K562 (cell line): ENCODE results near the gene TNFRSF18. TPM values are rescaled to one million over a fixed set of nuclear protein-coding genes. Genes with fewer than 3 reads are reported as not detected.
A peak's percentile ranks its signal among the peaks of the same experiment; 100 is the strongest.

Experiments
- ATAC-seq: fragments of 200-7000 bp; cut with Tn5 transposase; 3 replicates; pipeline ENCODE4 v1.9.1; 2020; ENCODE audit warnings: moderate library complexity
- BruUV-seq: library from RNA; stranded (reverse); fragments of 400-500 nt; replicated peaks from 2 replicates; lab custom pipeline; 2021; lab: Mats Ljungman, UMichigan
- CTCF ChIA-PET: fragments of 300-600 bp; formaldehyde crosslinking; extraction: SDS; loops from one replicate; lab custom pipeline; 2021; ENCODE audit warnings: low intra/inter-chr PET ratio; lab: Yijun Ruan, JAX
- POLR2A ChIA-PET: fragments of 300-600, 350-650 bp; sonication (Branson Sonifier 250); formaldehyde crosslinking; extraction: SDS; loops from one replicate; lab custom pipeline; 2021; ENCODE audit warnings: antibody characterized with exemption, inconsistent platforms; lab: Yijun Ruan, JAX
- DNase-seq, 4 experiments: peaks; one replicate each; pipeline versions ENCODE4 v3.0.0 to v3.0.0-alpha.2; 2011 to 2018; ENCODE audit warnings: low spot score in 3 of 4, mixed read lengths in 3 of 4; ENCODE audit errors: extremely low read depth in 1 of 4
- FAIRE-seq: peaks from 2 replicates; lab custom pipeline; 2011; peaks lifted over from hg19 to GRCh38; lab: Jason Lieb, UNC
- H2AFZ ChIP-seq: 2 replicates; pipeline ENCODE4 v1.6.0; 2011; ENCODE audit warnings: low read depth, low read length, control low read depth, inconsistent platforms
- H3K27ac ChIP-seq: fragments of 200-600 bp; 3 replicates; pipeline ENCODE4 v1.8.0; 2011; ENCODE audit warnings: low read depth, mild to moderate bottlenecking, control low read depth, inconsistent platforms, low read length, moderate library complexity, mixed read lengths; ENCODE audit errors: extremely low read depth
- H3K27me3 ChIP-seq, 2 experiments: fragments of 300-600 bp in 1 of 2; 2 replicates in 1 of 2; 3 replicates in 1 of 2; pipeline versions ENCODE4 v1.6.0 to v1.8.0; 2011; ENCODE audit warnings: inconsistent platforms in 2 of 2, low read length in 2 of 2, mild to moderate bottlenecking in 1 of 2, mixed read lengths in 1 of 2, moderate library complexity in 1 of 2; ENCODE audit not compliant: control insufficient read depth in 2 of 2, insufficient read depth in 2 of 2
- H3K36me3 ChIP-seq: fragments of 300-600 bp; 3 replicates; pipeline ENCODE4 v1.8.0; 2011; ENCODE audit warnings: mild to moderate bottlenecking, low read length, inconsistent platforms; ENCODE audit not compliant: control insufficient read depth, insufficient read depth
- H3K4me1 ChIP-seq, 2 experiments: fragments of 200-600 bp in 1 of 2; replicated peaks in 1 of 2; 2 replicates in 1 of 2; 3 replicates in 1 of 2; pipeline versions ENCODE4 v1.5.1 to v1.8.0; 2011; ENCODE audit warnings: inconsistent platforms in 2 of 2, low read length in 2 of 2, mild to moderate bottlenecking in 1 of 2, mixed read lengths in 1 of 2, moderate library complexity in 1 of 2; ENCODE audit not compliant: control insufficient read depth in 2 of 2, insufficient read depth in 2 of 2
- H3K4me2 ChIP-seq: 2 replicates; pipeline ENCODE4 v1.6.1; 2011; ENCODE audit warnings: low read length, control low read depth, inconsistent platforms, mixed read lengths; ENCODE audit not compliant: insufficient read depth
- H3K4me3 ChIP-seq: fragments of 200-600 bp; sonication (generic), shearing (Covaris generic); 2 replicates; pipeline ENCODE4 v1.5.1; 2016; ENCODE audit warnings: control low read depth, inconsistent platforms
- H3K79me2 ChIP-seq: fragments of 200-600 bp; 3 replicates; pipeline ENCODE4 v1.8.0; 2011; ENCODE audit warnings: low read length, inconsistent platforms; ENCODE audit not compliant: control insufficient read depth, insufficient read depth
- H3K9ac ChIP-seq, 2 experiments: 2 replicates each; pipeline versions ENCODE4 v1.6.0 to v1.6.1; 2011; ENCODE audit warnings: low read depth in 2 of 2, low read length in 2 of 2, control low read depth in 1 of 2, inconsistent platforms in 1 of 2, mild to moderate bottlenecking in 1 of 2, mixed read lengths in 1 of 2; ENCODE audit not compliant: insufficient read depth in 1 of 2
- H3K9me1 ChIP-seq: one replicate; pipeline ENCODE4 v1.6.0; 2011; ENCODE audit warnings: inconsistent platforms, mild to moderate bottlenecking, low read length, moderate library complexity; ENCODE audit not compliant: control insufficient read depth, insufficient read depth
- H3K9me3 ChIP-seq: replicated peaks from 2 replicates; pipeline ENCODE4 v1.5.1; 2011; ENCODE audit warnings: low read depth, low read length, inconsistent platforms; ENCODE audit not compliant: control insufficient read depth, insufficient read depth
- H4K20me1 ChIP-seq: replicated peaks from 2 replicates; pipeline ENCODE4 v1.6.1; 2011; ENCODE audit warnings: low read length, inconsistent platforms, mixed read lengths; ENCODE audit not compliant: control insufficient read depth, insufficient read depth
- DIDO1 ChIP-seq: fragments of 450-650 bp; IDR thresholded peaks from 2 replicates; pipeline ENCODE4 v1.6.1; 2016; ENCODE audit warnings: low read depth, missing biosample characterization, missing genetic modification characterization
- POLR2G ChIP-seq: fragments of 200-400 bp; formaldehyde crosslinking; IDR thresholded peaks from 2 replicates; pipeline ENCODE4 v1.6.1; 2017; ENCODE audit warnings: low read depth, mild to moderate bottlenecking, antibody characterized with exemption, low read length, moderate library complexity
- RBFOX2 ChIP-seq: fragments of 200-400 bp; formaldehyde crosslinking; IDR thresholded peaks from 2 replicates; pipeline ENCODE4 v1.6.1; 2017; ENCODE audit warnings: low read depth, mild to moderate bottlenecking, low read length, moderate library complexity
- WGBS: fragments of 100-300 bp; shearing (Covaris generic); methylation state at CpG from one replicate; pipeline ENCODE4 v1.1.6; 2016; ENCODE audit warnings: low coverage, mixed read lengths; ENCODE audit not compliant: insufficient coverage; ENCODE audit errors: missing lambda C conversion rate; 5-methylcytosine and 5-hydroxymethylcytosine counted together
- in situ Hi-C: fragments of 300-500 bp; cut with MboI; formaldehyde crosslinking; loops from 4 replicates; pipeline ENCODE4 v1.15.0; 2018; ENCODE audit warnings: inconsistent platforms, mixed read lengths
- intact Hi-C: fragments of 100-400 bp; cut with micrococcal nuclease; formaldehyde crosslinking; loops from 2 replicates; pipeline ENCODE4 v1.14.2; 2022
- polyA plus RNA-seq, 8 experiments: library from polyadenylated mRNA; depleted of rRNA in 4 of 8; stranded (reverse) in 5 of 8; unstranded in 3 of 8; fragments of >200 nt; fragmentation: Nextera tagmentation in 2 of 8; fragmentation: Illumina TruSeq in 1 of 8; extraction: Ambion mirVana in 2 of 8; extraction: Trizol in 1 of 8; gene quantifications; 2 replicates each; pipeline versions ENCODE4 v1.2.1 to v1.2.3, GENCODE V29; 2011 to 2014; ENCODE audit warnings: inconsistent platforms in 1 of 8, missing spikeins in 1 of 8
- total RNA-seq, 7 experiments: library from RNA; depleted of rRNA in 6 of 7; stranded (reverse); fragments of >200 nt in 6 of 7; fragmentation: Illumina TruSeq in 2 of 7; extraction: Trizol in 2 of 7; gene quantifications; 2 replicates each; pipeline versions ENCODE4 v1.2.1 to v1.2.3, GENCODE V29; 2011 to 2021; ENCODE audit warnings: low replicate concordance in 1 of 7

Gene TNFRSF18
- total and polyA plus RNA-seq, 9 of the 15 experiments (the other 6 are each of a cell fraction or from before 2014, with no cell fraction given) = 0.24 to 0.27 TPM; not detected in 7

- in situ Hi-C loops = no loop called here
- Histone ChIP-seq H3K4me2 (no peak overlapping the region), H3K9me1 (no peaks in the 10 kb centered on the region), H3K27me3 (no peaks in the 10 kb centered on the region), H3K27ac (no peak overlapping the region), H3K4me3 (no peak overlapping the region), H3K9me3 (no peaks in the 10 kb centered on the region), H3K9ac (peak overlapping the region in 1 of 2 experiments; percentile 50; a peak in 1 of 4 replicates), H3K36me3 (peaks cover 76% of the 10 kb centered on the region; the same call in 2 of the 3 replicates), H3K4me1 (peaks cover 6 to 67% of the 10 kb centered on the region in 2 experiments; a peak in 4 of 5 replicates), H4K20me1 (peaks cover 9% of the 10 kb centered on the region; the same call in 1 of the 2 replicates), H2AFZ (no peak overlapping the region)
- DNase-seq (no peak), FAIRE-seq (no peak), ATAC-seq (no peak)
- 96% methylated on average over 20 of the region's 25 CpGs for WGBS
- BruUV-seq = no TSS peak
- intact Hi-C loops = no loop called here
- ChIA-PET POLR2A (interaction anchor here (1.1 to 1.8 kb wide), 3 partner anchors 14 to 58 kb away, joined by 3 to 5 read pairs (median 4); no protein-coding TSS in a partner anchor), CTCF (no interaction called here)
- TF ChIP-seq RBFOX2 = 0 out of 2 replicates have a peak, but pooled peaks have one; percentile 42
- TF ChIP-seq DIDO1 = no peak
- peak; percentile 26 for TF ChIP-seq POLR2G
- TF ChIP-seq, all 486 proteins: peak for 2
- peaks cover 79% of the 10 kb centered on the region for H3K79me2 ChIP-seq
Measured at GRCh38 chr1:1227386-1227785, 21.0 kb upstream of the TNFRSF18 start.
